Eye (tissue), 1 donor: ENCODE measurements around the gene ADAMTSL2.

ENCODE experiments used
- DNase-seq: peaks from one replicate; pipeline ENCODE4 v3.0.0-alpha.2; 2015

ADAMTSL2 gene

DNA sequence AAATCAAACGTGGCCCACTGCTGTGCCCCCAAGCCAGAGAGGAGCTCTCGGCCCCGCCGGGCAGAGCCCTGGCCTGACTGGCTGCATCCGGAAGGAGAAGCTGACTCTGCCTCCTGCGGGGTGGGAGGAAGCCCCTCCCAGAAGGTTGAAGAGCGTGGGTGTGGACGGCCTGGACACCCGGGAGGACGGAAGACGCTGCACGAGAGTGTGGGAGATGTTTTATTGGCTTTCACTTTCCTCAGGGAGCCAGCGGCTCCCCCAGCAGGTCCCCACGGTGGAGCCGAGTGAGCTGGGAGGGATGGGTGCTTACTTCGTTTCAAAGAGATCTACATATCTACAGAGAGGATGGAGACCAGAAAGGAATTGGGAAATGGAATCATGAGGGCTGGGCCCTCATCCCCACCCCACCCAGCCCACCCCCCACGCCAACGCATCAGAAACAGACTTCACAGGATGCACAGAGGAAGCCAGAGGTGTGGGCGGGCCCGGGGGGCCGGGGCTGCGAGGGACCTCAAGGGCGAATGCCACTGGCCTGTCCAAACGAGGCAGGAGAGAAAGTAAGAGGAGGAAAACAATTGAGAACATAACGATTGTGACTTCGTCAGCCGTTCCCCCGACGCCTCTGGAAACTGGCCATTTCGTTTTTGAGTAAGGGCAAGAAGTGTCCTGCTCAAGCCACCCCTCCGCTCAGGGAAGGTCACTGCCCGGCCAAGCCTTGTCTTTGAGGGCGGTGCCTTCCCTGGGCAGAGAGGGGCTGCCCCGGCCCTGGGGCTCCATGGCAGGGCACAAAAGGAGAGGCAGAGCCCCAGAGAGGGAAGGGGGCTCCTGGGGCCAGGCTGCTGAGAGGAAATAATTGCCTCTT lies 42.6 kb downstream of the ADAMTSL2 start:
- no peak for DNase-seq

DNA sequence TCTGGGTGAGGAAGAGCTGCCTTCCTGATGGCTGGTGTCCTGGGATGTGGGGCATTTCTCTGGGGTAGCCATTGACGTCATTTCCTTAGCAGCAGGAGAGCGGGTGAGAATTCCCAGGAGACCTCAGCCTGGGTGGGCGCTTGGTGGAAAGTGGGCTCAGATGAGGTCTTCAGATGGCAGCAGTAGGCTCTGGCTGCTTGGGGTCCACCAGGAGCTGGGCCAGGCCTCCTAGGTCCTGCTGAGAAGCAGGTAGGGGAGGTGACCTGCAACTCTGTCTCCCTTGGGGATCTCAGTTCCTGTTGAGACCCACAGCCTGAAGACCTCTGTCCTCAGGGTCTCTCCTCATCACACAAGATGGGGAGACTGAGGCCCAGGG lies 43.2 kb downstream of the ADAMTSL2 start:
- DNase-seq, result no peak

DNA sequence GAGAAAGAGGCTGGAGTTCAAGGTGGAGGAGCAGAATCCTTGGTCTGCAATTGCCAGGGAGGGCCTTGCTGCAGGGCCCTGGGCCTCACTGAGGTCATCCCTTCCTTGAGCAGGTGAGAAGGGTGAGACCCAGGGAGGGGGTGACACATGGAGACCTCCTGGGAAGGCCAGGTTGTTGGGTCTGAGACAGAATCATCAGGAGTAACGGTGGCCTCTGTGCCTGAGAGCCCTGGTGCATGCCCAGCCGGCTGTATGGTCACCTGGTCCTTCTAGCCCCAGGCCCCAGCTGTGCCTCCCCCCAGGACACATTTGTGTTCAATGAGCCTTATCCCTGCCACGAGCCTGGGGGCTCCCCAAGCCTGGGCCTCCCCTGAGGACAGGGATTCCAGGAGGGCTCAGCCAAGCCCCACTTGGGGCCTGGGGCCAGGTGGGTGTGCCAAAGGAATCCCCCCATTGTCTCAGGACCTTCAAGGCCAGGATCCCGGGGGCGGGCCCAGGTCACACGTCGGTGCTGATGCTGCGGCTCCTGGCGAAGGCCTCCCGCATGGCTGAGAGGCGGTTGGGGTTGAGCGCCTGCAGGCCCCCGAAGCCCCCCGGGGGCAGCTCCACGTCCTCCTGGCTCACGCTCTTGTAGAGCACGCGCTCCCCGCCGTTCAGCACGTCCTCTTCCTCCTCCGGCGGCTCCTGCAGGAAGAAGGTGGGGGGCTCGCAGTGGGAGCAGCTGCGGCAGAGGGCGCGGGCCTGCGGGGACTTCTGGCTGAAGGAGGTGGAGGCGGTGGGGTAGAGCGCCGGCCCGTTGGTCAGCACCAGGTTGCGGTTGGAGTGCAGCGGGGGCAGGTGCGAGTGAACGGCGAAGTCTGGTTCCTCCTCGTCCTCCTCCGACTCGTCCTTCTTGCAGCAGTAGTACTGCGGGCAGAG lies 44.3 kb downstream of the ADAMTSL2 start:
- peak; percentile 55 for DNase-seq

DNA sequence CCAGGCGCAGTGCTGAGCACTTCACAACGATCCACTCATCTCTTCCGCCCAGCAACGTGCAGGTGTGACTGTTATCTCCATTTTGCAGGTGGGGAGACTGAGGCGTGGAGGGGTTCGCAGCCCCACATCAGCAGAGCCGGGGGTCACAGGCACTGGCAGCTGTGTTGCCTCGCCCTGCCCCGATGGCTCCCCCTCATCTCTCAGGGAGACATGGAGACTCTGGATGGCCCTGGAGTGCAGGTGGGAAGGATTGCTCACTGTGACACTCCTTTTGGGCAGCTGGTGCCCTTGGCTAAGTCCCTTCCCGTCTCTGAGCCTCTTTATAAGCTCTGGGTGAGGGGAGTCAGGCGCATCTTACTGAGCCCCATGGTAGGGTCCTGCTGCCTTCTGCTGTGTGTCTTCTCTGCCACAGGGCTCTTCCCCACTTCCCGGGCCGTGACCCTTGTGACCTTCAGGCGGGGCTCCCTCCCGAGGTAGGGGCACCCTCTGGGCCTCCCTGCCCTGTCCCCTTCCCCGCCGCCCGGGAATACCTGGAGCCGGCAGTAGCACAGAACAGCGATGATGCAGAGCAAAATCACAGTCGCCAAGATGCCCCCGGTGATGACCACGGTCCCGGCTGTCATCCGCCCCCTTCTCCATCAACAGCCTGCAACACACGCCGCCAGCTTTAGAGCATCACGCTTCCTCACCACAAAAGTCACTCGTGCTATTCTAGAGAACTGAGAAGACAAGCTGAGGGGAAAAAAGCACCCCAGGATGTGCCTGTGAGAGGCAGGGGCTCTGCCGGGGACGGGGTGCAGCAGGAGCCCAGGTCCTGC lies 45.3 kb downstream of the ADAMTSL2 start:
- no peak for DNase-seq

DNA sequence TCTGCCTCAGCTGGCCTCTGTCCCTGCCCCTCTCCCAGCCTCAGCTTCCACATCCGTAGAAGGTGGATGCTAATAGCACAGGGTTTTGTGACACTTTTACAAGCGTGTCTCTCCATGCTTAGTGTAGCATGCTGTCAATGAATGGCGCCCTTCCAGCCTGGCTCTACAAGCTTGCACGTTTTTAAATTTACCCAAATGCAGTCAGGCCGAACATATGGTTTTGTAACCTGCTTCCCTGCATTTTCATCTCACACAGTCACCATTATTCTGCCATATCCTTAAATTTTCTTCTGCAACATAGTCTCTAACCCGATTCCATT lies 45.9 kb downstream of the ADAMTSL2 start:
- peak; percentile 35 for DNase-seq

DNA sequence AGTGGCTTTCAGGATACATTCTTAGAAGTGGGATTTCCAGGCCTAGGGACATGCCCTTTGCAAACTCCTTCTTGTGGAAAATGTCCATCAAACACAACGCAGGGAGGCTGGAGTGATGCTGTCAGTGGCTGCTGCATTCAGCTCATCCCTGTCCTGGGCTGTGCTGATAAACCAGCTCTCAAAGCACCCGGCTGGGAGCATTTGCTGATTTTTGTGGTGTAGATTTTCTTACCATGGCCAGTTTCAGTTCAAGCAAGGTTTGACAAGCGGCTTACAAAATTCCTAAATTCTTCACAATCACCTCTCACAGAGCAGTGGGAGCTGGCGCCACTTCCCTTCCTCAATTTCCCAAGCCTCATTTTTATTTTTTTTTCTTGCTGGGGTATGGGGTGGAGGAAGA lies 46.5 kb downstream of the ADAMTSL2 start:
- DNase-seq, result peak; percentile 40

DNA sequence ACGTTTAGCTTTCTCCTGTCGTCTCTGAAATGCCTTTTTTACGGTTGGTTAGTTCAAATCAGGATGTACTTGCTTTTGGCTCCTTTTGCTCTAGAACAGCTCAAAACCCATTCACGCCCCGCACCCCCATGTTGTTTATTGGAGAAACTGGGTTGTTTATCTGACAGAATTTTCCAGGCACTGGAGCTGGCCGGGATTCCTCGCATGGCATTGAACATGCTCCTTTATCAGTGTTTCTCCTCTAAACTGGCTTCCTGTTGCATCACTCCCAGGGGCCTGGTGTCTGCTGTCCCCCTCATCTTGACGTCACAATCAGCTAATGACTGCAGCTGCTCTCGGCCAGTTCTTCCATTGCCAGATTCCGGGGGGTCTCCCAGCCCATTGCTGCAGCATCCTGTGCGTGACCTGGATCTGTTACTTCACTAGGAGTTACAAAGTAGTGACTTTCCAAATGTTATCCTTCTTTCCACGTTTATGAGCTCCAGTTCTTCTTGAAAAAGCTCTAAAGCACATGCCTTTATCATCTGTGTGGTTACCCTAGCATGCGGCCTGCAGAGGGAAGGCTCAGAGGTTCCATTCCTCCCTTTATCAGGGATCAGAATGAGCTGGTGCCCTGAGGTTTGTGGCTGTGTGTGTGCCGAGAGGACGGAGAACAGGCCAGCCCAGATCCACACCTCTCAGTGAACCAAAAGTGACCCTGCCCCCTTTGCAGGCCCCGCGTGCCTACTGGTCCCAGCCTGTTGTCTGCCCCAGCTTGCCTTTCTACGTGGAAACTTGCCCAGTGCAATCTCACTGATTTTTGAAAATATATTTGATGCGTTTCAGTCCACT lies 47.2 kb downstream of the ADAMTSL2 start:
- peak; percentile 46 for DNase-seq

DNA sequence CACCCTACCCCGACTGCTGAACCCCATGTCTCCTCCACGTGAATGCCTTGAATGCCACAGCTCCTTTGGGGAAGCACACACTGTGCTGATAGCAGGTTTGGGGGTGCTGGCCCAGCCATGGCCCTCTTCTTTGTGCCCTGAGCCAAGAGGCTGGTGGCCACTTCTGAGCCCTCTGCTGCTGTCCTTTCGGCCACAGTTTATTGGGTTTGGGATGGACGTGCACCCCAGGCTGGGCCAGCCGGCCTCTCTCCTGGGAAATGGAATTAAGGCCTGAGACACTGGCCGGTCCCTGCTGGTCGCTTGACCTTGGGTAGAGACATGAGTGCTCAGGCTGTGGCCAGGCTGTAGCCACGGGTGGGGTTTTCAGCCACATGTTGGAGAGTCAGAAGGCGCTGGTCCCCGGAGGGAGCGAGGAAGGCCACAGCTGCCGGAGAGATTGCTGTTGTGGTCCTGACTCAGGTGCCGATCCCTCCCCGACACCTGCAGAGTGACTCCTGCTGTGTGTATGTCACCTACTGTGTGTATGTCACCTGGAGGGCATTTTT lies 48.1 kb downstream of the ADAMTSL2 start:
- DNase-seq, result peak; percentile 18

DNA sequence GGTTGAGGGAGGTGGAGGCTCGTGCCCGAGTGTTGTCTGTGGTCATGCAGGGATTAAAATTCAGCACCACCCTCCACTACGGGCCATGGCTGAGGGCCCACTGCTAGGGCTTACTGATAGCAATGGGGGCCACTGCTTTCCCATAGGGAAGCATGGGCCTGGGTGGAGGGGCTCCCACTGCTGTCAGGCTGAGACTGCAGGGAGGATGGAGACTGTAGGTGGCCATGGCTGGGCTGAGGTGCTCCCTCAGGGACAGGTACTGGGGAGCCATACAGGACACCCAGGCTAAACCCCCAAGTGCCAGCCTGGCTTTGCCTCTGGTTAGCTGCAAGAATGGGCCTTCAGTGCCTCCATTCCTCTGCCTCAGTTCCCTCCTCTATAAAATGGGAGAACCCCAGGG lies 48.6 kb downstream of the ADAMTSL2 start:
- no peak for DNase-seq

DNA sequence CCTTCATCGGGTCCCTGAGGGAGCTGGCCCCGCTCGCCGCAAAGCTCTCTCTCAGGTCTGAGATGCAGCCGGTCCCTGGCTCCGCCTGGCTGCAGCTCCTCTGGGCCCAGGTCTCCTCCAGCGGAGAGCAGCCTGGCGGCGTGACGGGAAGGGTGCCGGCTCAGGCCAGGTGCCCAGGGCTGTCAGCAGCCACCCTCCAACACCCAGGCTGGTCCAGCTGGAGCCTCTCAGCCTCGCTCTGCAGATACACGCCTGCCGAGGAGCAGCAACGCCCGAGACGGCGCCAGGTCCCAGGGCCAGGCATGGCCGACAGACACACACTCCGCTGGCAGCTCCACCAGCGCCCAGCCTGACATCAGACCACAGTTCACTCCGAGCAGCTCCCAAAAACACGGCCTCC lies 49.1 kb downstream of the ADAMTSL2 start:
- DNase-seq, result no peak

DNA sequence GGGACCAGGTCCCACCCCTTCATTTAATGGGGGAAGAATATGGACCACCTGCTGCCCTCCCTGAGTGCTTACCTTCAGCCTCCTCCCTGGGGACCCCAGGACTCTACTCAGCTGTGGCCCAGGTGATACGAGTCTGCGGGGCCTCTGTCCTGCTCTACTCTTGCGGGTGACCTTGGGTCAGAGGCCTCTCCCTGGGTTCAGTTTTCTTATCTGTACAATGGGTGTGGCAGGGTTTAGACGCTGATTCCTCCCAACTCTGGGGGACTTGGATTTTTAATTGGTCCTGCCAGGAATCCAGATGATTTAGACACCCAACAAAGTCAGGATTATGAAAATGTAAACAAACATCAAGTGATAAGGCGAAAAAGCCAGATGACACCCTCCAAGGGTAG lies 49.7 kb downstream of the ADAMTSL2 start:
- no peak for DNase-seq

DNA sequence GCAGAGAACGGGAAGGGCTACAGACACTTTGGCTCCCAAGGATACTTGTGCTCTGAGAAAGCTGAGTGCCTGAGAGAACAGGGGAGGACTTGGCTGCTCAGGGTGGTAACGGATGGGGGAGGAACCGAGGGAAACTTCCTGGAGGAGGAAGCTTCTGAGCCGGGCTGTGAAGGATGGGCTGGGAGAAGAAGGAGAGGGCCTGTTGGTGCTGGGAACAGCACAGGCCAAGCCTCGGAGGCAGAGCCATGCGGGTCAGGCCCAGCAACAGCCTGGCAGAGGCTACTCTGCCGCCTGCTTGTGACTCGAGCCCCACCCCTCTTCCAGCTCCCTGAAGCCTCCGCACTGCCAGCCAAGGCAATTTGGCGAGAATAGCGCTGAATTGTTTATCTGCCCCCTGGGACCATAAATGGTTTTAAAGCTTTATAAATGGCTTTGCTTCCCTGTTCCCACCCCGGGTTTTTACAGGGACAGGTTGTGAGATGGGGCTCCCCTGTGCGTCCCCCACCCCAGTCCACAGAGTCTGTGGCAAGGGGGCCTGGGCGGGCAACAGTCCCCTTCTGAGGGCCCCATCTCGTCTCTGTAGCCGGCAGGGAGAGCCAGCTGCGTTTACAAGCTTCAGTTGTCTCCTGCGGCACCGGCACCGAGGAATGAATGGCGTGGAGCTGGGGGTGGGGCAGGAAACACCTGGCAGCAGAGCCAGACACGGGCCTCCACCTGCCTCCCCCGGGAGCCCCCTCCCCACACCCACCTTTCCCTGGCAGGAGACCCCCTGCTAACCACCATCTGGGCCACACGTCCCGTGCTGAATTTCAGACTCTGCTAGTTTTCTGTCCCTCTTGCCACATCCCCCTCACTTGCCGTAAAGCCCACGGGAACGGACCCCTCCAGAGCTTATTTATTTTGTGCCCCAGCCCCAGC lies 50.3 kb downstream of the ADAMTSL2 start:
- DNase-seq, result peak; percentile 78

DNA sequence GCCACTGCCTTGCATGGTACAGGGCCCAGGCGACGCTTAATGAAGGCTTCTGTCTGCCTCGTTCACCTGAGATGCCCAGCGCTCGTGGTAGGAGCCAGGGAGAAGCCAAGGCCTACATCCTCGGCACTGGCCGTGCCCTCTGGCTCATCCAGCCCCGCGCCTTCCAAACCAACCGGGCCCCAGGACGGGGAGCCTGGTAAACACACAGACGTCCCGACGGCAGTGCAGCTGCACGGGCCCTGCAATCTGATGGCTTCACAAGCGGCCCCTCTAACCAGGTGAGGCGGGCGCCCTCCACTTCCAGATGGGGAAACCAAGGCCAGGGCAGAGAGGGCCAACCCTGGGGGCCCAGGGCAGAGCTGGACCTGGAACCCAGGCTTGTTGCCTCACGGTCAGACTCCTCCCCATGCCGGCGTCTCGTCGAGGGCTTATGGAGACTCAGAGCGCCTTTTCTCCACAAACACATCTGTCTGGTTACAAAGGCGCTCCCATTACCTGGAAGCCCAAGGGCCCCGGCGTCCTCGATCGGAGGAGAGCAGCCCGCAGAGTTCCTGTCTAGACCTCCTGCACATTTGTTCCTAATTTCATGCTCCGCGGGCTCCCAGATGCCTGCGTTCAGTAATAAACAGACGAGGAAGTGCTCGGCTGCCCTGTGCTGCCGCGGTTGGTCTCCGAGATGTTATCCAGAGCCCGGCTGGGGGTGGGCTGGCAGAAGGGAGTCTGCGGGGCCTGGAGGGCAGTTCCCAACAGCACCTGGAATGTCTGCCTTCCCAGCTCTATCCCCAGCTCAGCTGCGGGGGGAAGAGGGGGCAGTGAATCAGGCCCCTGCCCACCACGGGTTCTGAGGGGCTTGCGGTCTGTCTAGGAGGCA lies 51.2 kb downstream of the ADAMTSL2 start:
- peak; percentile 70 for DNase-seq

DNA sequence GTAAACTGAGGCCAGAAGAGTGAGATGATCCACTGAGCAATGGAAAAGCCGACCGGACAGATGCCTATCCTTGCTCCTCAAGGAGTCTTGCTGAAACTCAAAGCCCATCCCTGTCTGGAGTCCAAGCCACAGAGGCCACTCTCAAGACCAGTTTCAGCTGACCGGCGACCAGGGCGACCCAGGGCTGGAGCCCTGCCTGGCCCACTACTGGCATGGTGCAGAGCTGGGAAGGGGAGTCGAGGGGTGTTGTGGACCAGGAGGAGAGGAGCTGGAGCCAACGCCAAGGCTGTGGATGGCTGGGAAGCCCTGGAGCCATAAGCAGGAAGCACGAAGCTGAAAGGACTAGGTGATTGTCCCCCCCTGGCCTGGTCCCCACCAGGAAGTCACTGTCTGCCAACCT lies 52.5 kb downstream of the ADAMTSL2 start:
- no peak for DNase-seq

DNA sequence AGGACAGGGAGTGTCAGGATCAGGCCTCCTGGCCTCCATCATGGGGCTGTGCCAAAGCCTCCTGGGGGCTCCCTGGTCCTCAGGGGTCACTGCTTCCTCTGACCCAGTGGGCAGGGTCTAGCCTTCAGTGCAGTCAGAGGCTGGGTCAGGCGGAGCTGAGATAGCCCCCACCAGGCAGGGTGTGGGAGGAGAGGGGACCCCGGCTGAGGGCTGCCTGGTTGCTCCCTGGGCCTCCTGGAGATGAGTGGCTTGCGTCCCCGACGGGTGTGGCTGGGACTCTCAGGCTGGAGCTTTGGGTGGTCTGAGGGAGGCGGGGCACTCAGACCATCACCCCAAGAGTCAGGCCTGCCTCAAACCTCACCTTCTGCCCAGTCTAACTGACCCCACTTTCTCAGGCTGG lies 53.0 kb downstream of the ADAMTSL2 start:
- no peak for DNase-seq

DNA sequence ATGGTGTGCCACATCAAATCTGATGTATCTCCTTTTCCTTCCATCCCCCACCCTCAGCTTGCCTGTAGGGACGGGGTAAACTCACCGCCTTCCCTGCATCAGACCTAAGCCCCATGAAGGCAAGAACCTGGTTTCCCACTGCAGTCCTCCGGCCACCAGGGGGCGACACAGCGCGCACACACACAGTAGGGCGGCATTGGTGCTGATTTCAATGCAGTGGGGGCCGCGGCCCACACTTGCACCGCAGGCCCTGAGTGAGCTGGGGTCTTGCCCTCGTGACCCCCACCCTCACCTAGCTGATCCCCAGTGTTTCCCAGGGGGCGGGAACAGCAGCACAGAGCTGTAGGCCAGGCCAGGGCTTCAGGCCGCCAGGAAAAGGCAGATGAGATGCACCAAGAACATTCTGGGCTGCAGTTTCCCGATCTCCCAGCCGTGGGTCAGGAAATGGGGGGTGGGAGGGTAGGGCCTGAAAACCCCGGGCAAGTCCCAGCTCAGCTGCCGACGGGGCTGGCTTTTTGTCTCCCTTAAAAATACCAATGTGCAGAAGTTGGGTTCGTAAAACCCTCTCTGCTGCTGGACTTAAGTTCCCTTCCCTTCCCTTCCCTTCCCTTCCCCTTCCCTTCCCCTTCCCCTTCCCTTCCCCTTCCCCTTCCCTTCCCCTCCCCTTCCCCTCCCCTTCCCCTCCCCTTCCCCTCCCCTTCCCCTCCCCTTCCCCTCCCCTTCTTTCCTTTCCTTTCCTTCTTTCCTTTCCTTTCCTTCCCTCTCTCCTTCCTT lies 55.1 kb downstream of the ADAMTSL2 start:
- no peak for DNase-seq

DNA sequence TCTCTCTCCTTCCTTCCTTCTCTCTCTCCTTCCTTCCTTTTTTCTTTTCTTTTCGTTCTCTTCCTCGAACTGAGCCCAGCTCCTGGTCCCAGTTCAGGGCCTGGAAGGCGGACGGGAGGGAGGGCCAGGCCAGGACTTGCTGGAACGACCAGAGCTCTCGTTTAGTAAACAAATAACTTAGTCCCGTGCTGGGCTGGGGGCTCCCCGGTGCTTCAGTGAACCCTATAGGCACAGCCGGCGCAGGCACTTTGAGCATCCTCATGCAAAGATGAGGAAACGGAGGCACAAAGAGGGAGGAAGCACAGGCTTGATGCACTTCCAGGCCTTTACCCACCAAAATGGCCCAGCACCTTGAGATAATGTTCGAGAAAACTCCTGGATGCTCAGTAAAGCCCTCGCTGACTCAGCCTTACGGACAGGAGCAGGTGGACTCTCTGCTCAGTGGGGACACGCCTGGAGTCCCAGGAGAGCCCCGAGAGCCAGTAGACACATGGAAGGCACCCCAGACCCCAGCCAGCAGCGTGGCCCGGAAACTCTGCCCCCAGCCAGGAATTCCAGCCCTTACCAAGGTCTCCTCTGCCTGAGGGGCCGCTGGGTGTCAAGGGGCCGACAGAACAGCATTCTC lies 55.8 kb downstream of the ADAMTSL2 start:
- no peak for DNase-seq

DNA sequence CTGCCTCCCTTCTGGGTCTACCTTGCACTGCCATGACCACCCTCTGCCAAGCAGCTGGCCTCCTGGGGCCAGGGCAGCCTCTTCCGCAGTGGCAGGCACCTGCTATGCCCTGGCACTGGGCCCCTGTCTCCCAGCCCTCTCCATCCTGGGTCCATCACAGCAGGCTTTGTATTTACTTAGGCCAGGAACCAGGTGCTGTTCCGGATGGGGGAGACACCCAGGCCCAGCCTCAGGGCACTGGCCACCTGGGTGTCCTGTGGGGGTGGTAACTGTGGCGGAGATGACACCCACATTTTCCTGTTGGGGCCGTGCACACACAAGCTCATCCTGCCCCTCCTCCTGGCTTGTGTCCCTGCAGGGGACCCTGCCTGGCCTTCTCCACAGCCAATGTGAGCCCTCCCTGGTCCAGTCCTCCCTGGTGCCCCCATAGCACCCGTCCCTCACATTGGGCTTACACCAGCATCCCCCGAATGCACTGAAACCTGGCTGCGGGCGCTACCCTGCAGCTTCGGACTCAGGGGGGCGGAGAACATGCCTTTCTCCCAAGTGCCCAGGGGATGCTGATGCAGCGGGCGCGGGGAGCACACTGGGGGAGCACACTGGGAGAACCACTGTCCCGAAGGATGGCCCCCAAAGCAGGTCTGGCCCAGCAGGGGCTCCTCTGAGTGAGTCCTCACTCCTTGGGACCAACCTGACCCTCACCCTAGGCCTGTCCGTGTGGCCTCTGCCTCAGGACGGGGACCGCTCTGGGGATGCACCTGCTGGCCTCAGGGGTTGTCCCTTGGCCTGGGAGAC lies 56.8 kb downstream of the ADAMTSL2 start:
- no peak for DNase-seq
